Uterus (tissue), 2 donors: Measurements from ENCODE around the gene PSG5.
"Not testable (repeated sequence)": the region's sequence is repeated elsewhere in the genome, so short reads cannot be mapped to it uniquely, and the experiment has no call there.

Source experiments
- CTCF ChIP-seq, 4 experiments: fragments of 200-600 bp in 2 of 4; fragments of 450-650 bp in 2 of 4; sonication (generic) in 2 of 4; IDR thresholded peaks; one replicate each; pipeline ENCODE4 v1.5.1; 2016 to 2019; ENCODE audit warnings: antibody characterized with exemption in 4 of 4, mild to moderate bottlenecking in 2 of 4, moderate library complexity in 1 of 4
- POLR2A ChIP-seq, 2 donors: fragments of 450-650 bp; IDR thresholded peaks; one replicate each; pipeline ENCODE4 v1.6.1; 2016; ENCODE audit warnings: antibody characterized with exemption in 2 of 2, mild to moderate bottlenecking in 1 of 2, moderate library complexity in 1 of 2

GRCh38 chr19:43221891-43222290, 35.6 kb upstream of the PSG5 start:
- not testable (repeated sequence) for TF ChIP-seq CTCF, POLR2A (IDR thresholded peaks at IDR 0.05)
